Posterior cingulate gyrus (tissue), 11 donors: ENCODE data around the gene NTM.

Source experiments
- DNase-seq, 10 donors: peaks; one replicate each; pipeline versions ENCODE4 v3.0.0 to v3.0.0-alpha.2; 2020 to 2021; ENCODE audit warnings: mixed read lengths in 3 of 10
- intact Hi-C: fragments of 100-400 bp; cut with DNase I; formaldehyde crosslinking; loops from one replicate; pipeline ENCODE4 v1.15.1; 2023

The NTM gene

GRCh38 chr11:131766637-131767036 lies 396.2 kb downstream of the NTM start:
- intact Hi-C loops: no loop called here
- no peak for DNase-seq

DNA sequence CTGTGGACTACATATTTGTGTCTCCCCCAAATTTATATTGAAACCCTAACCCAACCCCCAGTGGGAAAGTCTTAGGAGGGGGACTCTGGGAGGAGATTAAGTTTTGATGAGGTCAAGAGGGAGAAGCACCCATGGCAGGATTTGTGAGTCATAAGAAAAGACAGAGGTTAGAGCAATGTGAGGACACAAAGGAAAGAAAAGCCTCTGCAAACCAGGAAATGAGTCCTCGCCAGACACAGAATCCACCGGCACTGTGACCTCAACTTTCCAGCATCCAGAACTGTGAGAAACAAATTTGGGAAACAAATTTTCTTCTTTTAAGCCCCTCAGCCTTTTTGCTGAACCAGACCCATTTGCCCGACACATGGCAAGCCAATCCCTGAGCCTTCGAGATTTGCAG lies 397.0 kb downstream of the NTM start:
- intact Hi-C loops: no loop called here
- no peak for DNase-seq

- intact Hi-C loops: no loop called here
- DNase-seq: no peak
These were observed 400.4 kb downstream of the NTM start for GRCh38 chr11:131770801-131771200.

DNA sequence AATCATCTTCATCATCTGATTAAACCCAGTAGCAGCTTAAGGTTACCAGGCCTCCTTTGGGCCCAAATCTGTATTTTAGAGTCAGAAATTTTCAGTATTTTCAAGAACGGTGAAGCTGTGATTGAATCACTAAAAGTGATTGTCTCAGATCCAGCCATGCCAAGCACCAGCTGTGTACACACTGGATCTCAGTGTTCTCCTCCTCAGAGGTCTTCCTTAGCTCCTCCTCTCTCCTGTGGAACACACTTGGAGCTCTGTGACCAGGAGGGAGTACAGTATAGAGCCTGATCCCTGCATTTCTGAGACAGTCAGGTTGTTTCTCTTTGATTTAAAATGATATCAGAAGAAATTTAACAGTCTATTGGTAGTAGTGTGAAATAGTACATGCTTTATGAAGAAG lies 401.1 kb downstream of the NTM start:
- no peak for DNase-seq
- intact Hi-C loops: no loop called here

- intact Hi-C loops: no loop called here
- DNase-seq: no peak
These were observed 403.2 kb downstream of the NTM start for GRCh38 chr11:131773626-131774025.

DNA sequence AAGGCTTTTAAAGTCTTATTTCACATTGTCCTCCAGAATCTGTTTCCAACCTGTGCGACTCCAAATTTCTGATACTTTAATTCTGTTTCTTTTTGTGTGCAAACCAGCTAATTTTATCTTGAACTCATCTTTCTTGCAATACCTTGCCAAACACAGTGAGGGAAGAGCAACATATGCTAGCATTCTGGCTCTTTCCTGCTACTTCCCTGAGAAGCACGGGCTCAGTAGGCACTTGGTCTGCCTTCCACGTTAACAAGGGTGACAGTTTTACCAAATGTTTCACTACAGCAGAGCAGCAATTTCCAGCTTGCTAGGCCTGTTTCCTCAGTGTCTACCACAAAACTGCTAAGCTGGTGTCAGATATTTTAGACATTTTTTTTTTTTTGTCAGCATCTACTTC lies 405.8 kb downstream of the NTM start:
- intact Hi-C loops: no loop called here

DNA sequence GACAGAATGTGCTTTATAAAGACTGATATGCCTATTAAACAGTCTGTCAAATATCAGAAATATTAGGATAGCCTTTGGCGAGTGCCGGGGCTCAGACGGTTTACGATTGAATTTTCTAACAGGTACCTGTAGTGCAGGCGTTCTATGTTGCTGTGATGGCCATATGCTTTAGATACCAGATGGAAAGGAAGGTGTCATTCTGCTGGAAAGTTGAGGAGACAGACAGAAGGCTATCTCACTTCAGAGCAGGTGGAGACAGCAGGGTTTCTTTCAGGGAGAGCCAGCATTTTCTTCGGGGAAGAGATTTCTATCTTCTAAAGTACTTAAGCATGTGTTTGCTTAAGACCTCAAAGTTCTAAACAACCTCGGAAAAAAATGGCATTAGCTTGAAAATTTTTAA lies 415.4 kb downstream of the NTM start:
- DNase-seq: no peak
- intact Hi-C loops: no loop called here

More for the DNA sequence above, 405.8 kb downstream of the NTM start:
- DNase-seq: peak in 2 of 10 donors; percentile 12 to 15

GRCh38 chr11:131787119-131787518 lies 416.7 kb downstream of the NTM start:
- DNase-seq: no peak
- intact Hi-C loops: no loop called here

GRCh38 chr11:131790586-131790985 lies 420.2 kb downstream of the NTM start:
- no peak for DNase-seq
- intact Hi-C loops: no loop called here

DNA sequence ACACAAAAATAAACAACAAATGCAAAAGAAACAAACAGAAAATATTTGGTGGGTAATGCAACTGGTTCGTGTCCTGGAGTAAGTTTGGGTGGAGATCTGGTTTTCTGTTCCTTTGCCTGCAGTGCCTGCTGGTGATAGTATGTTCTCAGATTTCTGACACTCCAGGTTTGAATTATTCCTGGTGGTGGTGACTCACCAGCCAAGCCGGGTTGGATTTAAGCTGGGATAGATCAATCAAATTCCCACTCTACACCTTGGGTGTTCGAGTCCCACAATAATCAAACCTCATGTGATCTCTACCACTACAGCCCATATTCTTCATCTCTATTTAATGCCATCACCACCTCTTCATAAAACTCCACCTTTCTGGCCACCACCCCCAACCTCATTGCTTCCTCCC lies 421.8 kb downstream of the NTM start:
- intact Hi-C loops: no loop called here
- no peak for DNase-seq

- intact Hi-C loops: no loop called here
- DNase-seq: no peak
These were observed 425.7 kb downstream of the NTM start for GRCh38 chr11:131796089-131796488.

DNA sequence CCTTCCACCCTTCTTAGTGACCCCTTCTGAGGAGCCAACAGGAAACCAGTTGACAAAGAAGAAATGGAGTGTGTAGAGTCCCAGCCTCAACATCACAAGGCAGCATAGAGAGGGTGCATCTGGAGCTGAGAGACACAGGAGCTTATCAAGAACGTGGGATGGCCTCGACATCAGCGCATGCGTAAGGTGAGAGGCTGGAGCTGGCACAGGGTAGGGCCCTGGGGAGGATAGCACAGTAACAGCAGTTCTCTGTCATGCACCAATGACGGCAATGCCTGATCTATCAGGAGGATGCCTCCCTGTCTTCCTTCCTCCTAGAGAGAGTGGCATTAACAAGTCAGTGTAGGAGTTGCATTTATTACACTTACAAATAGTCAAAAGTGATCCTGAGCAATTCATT lies 426.1 kb downstream of the NTM start:
- intact Hi-C loops: no loop called here
- DNase-seq: peak in 1 of 10 donors; percentile 55

- DNase-seq: no peak
- intact Hi-C loops: no loop called here
These were observed 430.0 kb downstream of the NTM start for GRCh38 chr11:131800452-131800851.

DNA sequence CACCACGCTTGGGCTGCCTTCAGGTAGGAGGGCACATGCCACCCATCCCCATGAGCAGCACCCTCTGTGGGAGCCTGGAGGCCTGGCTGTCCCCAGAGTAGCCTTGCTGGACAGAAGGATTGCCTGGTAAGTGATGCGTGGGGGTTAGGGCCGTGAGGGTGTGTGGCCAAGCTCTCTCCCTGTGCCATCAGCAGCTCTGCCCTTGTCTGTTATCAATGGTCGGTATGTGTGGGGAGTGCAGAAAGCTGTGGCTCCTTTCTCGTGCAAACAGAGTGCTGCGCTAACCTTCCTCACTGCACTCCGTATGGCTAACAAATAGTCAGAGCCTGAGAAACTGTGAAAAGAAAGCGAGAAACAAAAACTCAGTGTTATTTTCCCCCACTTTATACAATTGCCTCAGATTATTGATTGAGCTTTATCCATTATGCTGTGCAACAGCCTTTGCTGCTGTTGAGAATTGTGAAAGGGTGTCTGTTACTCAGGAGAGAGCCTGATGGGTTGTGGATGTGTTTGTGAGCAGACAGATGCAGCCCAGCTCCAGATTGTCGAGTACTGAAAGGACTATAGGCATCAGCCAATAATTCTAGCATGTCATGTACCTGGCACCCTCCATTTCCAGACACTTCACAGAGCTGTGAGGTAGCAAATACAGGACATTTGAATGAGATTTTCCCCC lies 432.2 kb downstream of the NTM start:
- intact Hi-C loops: no loop called here
- no peak for DNase-seq

DNA sequence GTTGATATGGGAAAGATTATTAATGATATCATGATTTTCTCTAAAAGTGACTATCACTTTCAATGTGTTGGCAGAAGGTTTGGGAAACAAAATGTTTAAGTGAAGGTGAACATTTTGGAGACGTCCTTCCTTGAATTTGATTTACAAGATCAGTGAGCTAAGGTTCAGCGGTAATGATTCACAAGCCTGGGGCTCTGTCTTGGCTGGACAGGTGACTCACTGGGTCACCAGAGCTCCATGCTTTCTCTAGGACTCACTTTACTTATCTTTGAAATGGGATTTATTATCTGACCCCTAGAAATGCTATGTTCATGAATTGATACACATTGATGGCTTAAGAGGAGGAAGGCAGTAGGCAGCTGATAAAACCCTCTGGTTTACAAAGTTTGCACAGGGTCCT lies 437.5 kb downstream of the NTM start:
- DNase-seq: no peak
- intact Hi-C loops: no loop called here

DNA sequence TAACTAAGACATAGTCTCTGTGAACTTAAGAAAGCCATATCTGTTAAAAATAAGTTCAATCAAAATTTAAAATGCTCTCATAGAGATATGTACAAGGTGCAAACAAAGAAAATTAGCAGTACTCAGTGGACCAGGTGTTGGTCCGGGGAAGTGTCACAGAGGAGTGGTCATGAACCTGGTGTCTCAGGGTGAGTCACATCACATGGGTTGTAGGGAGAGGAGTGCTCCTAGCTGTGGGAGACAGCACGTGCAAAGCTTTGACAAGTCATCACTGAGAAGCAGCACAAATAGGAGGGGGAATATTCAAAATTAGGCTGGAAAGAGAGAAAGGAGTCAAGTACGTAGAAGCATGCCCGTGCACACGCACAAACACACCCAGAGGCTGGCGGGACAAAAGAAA lies 438.1 kb downstream of the NTM start:
- intact Hi-C loops: no loop called here
- DNase-seq: no peak

DNA sequence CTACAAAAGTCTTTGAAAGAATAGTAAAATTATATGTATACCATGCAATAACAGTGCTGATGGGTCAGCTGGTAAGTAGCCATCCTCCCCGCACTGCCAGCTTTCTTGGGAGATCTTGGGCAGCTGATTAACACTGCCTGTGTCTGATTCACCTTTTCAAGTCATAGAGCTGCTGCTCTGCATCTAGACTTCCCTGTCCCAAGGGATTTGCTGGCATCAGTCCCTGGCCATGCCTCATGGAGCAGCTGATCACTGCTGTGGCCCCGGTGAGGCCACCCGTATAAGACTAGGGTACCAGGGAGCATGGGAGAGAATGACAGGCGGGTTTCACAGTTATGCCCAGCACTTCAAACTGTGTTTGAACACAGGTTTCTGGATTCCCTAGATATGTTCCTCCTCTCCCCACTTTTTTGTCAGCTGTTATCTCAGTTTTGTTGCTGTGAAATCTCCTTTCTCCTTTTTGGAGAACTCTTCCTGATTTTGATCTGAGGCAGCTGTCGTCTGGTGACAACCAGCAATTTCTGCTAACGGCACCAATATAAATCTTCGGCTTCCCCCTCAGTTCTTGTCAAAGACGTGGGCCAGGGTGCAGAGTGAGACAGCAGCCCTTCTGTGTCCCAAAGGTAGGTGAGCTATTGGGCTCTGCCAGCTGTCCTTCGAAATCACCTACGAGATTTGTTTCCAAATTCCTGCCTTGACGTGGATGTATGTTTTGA lies 438.9 kb downstream of the NTM start:
- no peak for DNase-seq
- intact Hi-C loops: no loop called here

- DNase-seq: no peak
- intact Hi-C loops: no loop called here
These were observed 440.1 kb downstream of the NTM start for GRCh38 chr11:131810541-131810940.

DNA sequence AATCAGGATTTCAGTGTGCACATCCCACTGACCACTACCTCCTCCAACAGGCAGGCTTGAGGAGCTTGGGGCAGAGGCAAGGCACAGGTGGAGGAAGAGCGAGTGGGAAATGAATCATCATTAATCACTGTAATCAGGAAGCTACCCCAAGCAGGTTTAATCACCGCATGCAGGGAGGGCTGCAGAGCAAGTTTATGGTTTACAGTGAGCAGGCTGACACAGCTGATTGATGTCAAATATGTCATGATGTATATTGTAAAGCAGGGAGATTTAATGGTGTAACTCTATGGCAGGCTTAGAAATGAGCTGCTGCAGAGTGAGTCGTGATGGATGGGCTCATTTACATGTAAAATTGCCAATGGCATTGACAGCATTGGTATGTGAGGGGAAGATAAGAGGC lies 441.0 kb downstream of the NTM start:
- intact Hi-C loops: no loop called here
- DNase-seq: no peak

GRCh38 chr11:131814108-131814507 lies 443.7 kb downstream of the NTM start:
- peak in 1 of 10 donors; percentile 83 for DNase-seq
- intact Hi-C loops: no loop called here

- intact Hi-C loops: no loop called here
- no peak for DNase-seq
These were observed 445.2 kb downstream of the NTM start for GRCh38 chr11:131815590-131815989.

DNA sequence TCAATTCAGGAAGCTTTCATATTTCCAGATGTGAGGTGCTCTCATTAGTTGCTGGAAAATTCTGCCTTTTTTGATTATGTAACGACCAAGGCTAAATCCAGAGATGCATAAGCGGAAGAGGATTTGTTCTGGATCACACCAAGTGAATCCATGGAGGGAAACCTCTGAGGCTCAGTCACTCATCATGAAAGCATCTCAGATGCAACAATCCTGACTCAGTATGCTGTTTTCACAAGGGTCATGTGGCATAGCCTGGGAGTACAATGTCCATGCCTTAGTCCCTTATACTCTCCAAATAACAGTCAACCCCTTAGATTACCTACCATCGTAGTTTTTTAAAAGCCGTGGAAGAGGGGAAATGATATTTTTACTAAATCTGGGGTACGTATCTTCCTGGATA lies 445.6 kb downstream of the NTM start:
- intact Hi-C loops: no loop called here
- no peak for DNase-seq
